ENCODE data around the gene SPRED3.

SPRED3 gene

GRCh38 chr19:38444026-38444425, 55.5 kb downstream of the SPRED3 start:
- H3K27ac ChIP-seq, result no peak overlapping the region
- TF ChIP-seq ZFX (IDR thresholded peaks at IDR 0.05; ENCODE audit: borderline replicate concordance), result no peak
- no peak for TF ChIP-seq CTCF (IDR thresholded peaks at IDR 0.05)

GRCh38 chr19:38445362-38445761, 56.9 kb downstream of the SPRED3 start:
- no peak overlapping the region for H3K27ac ChIP-seq
- TF ChIP-seq ZFX (IDR thresholded peaks at IDR 0.05; ENCODE audit: borderline replicate concordance) (no peak), CTCF (IDR thresholded peaks at IDR 0.05) (no peak)

DNA sequence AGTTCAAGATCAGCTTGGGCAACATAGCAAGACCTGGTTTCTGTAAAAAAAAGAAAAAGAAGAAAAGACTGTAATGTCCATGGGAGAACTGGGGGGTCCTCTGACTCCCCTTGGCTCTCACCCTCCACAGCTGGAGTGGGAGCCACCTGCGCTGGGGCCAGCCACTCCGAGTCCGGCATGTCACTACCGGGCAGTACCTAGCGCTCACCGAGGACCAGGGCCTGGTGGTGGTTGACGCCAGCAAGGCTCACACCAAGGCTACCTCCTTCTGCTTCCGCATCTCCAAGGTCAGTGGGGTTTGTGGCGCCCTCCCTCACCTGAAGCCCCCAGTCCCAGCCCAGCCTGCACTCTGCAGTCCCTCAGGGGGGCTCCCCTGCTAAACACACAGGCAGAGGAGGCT, 59.7 kb downstream of the SPRED3 start:
- TF ChIP-seq ZFX (IDR thresholded peaks at IDR 0.05; ENCODE audit: borderline replicate concordance) (no peak), CTCF (IDR thresholded peaks at IDR 0.05) (no peak)
- H3K27ac ChIP-seq, result no peak overlapping the region
